Measurements from ENCODE around the gene ARL2BP. TPM values are rescaled to one million over a fixed set of nuclear protein-coding genes. Genes with fewer than 3 reads are reported as not detected.
A peak's percentile ranks its signal among the peaks of the same experiment; 100 is the strongest.

Gene ARL2BP
- total and polyA plus RNA-seq, 2 donors from 2014 or later, result 53.9 to 61.5 TPM

- no peak overlapping the region for H3K9ac ChIP-seq (ENCODE audit: low read length in 3 of 3)
- TF ChIP-seq, protein P1, sequence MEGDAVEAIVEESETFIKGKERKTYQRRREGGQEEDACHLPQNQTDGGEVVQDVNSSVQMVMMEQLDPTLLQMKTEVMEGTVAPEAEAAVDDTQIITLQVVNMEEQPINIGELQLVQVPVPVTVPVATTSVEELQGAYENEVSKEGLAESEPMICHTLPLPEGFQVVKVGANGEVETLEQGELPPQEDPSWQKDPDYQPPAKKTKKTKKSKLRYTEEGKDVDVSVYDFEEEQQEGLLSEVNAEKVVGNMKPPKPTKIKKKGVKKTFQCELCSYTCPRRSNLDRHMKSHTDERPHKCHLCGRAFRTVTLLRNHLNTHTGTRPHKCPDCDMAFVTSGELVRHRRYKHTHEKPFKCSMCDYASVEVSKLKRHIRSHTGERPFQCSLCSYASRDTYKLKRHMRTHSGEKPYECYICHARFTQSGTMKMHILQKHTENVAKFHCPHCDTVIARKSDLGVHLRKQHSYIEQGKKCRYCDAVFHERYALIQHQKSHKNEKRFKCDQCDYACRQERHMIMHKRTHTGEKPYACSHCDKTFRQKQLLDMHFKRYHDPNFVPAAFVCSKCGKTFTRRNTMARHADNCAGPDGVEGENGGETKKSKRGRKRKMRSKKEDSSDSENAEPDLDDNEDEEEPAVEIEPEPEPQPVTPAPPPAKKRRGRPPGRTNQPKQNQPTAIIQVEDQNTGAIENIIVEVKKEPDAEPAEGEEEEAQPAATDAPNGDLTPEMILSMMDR (IDR thresholded peaks at IDR 0.05; ENCODE audit: borderline replicate concordance, extremely low read depth, insufficient read depth), result no peak
- H3K4me1 ChIP-seq (ENCODE audit: control insufficient read depth in 2 of 3, insufficient read depth in 2 of 3, low read depth in 1 of 3, low read length in 3 of 3), result peaks cover 2 to 32% (median 20%) of the 10 kb centered on the region in 3 donors
- no peaks in the 10 kb centered on the region for H3K27me3 ChIP-seq (ENCODE audit: control insufficient read depth, insufficient read depth, low read length)
- no peaks in the 10 kb centered on the region for H3K36me3 ChIP-seq (ENCODE audit: control insufficient read depth in 2 of 3, insufficient read depth in 3 of 3, low read length in 3 of 3)
- FAIRE-seq (no peak), DNase-seq (peak in 1 of 5 donors; percentile 38)
- intact Hi-C loops (cut with DNase I), result no loop called here
- no peak overlapping the region for H3K4me3 ChIP-seq (ENCODE audit: low read length in 3 of 3)
- H3K9me3 ChIP-seq (ENCODE audit: control insufficient read depth in 2 of 3, insufficient read depth in 1 of 3, low read length in 3 of 3), result no peaks in the 10 kb centered on the region
- H3K27ac ChIP-seq (ENCODE audit: low read depth in 2 of 2, low read length in 2 of 2), result no peak overlapping the region
Measured at GRCh38 chr16:57270221-57271062, 25.4 kb downstream of the ARL2BP start.

DNA sequence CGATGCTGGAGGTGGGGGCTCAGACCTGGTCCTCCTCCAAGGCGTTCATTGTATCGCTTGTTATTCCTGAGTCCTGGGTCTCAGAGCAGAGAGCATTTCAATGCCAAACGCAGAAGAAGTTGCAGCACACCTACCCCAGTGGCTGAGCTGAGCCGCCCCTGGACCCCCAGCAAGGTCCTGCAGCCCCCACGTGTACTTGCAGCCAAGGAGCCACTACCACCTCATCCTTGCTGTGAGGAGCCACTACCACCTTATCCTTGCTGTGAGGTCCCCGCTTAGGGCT lies 25.9 kb downstream of the ARL2BP start:
- FAIRE-seq (no peak), DNase-seq (peak in 1 of 5 donors; percentile 8)
- Histone ChIP-seq H3K27me3 (ENCODE audit: control insufficient read depth, insufficient read depth, low read length) (no peaks in the 10 kb centered on the region), H3K4me1 (ENCODE audit: control insufficient read depth in 2 of 3, insufficient read depth in 2 of 3, low read depth in 1 of 3, low read length in 3 of 3) (peaks cover 2 to 27% (median 16%) of the 10 kb centered on the region in 3 donors), H3K36me3 (ENCODE audit: control insufficient read depth in 2 of 3, insufficient read depth in 3 of 3, low read length in 3 of 3) (no peaks in the 10 kb centered on the region), H3K4me3 (ENCODE audit: low read length in 3 of 3) (no peak overlapping the region), H3K27ac (ENCODE audit: low read depth in 2 of 2, low read length in 2 of 2) (no peak overlapping the region), H3K9ac (ENCODE audit: low read length in 3 of 3) (no peak overlapping the region), H3K9me3 (ENCODE audit: control insufficient read depth in 2 of 3, insufficient read depth in 1 of 3, low read length in 3 of 3) (no peaks in the 10 kb centered on the region)
- TF ChIP-seq, protein P1 (IDR thresholded peaks at IDR 0.05; ENCODE audit: borderline replicate concordance, extremely low read depth, insufficient read depth), result no peak
- intact Hi-C loops (cut with DNase I), result no loop called here

GRCh38 chr16:57271867-57272495 lies 26.9 kb downstream of the ARL2BP start:
- intact Hi-C loops (cut with DNase I), result no loop called here
- peak in 1 of 5 donors; percentile 55 for DNase-seq
- Histone ChIP-seq H3K9me3 (ENCODE audit: control insufficient read depth in 2 of 3, insufficient read depth in 1 of 3, low read length in 3 of 3) (no peaks in the 10 kb centered on the region), H3K4me1 (ENCODE audit: control insufficient read depth in 2 of 3, insufficient read depth in 2 of 3, low read depth in 1 of 3, low read length in 3 of 3) (peaks cover 1 to 25% (median 14%) of the 10 kb centered on the region in 3 donors), H3K27ac (ENCODE audit: low read depth in 2 of 2, low read length in 2 of 2) (no peak overlapping the region), H3K27me3 (ENCODE audit: control insufficient read depth, insufficient read depth, low read length) (no peaks in the 10 kb centered on the region), H3K4me3 (ENCODE audit: low read length in 3 of 3) (no peak overlapping the region), H3K36me3 (ENCODE audit: control insufficient read depth in 2 of 3, insufficient read depth in 3 of 3, low read length in 3 of 3) (no peaks in the 10 kb centered on the region), H3K9ac (ENCODE audit: low read length in 3 of 3) (no peak overlapping the region)
- FAIRE-seq, result no peak
- TF ChIP-seq, protein P1 (IDR thresholded peaks at IDR 0.05; ENCODE audit: borderline replicate concordance, extremely low read depth, insufficient read depth), result no peak
